ENCODE measurements around the gene TRPV2.

Gene TRPV2

GRCh38 chr17:16484445-16485175 is 69.2 kb downstream of the TRPV2 start:
- no peak overlapping the region for H3K4me3 Mint-ChIP-seq
- no peaks in the 10 kb centered on the region for H3K9me3 Mint-ChIP-seq
- no peaks in the 10 kb centered on the region for H3K36me3 Mint-ChIP-seq
- ATAC-seq (no peak), DNase-seq (ENCODE audit: low spot score in 2 of 2) (no peak)
- H3K4me1 Mint-ChIP-seq, result peaks cover 11% of the 10 kb centered on the region
- no peak overlapping the region for H3K27ac Mint-ChIP-seq

Measured in stimulated activated effector memory CD8-positive, alpha-beta T cell treated with anti-CD3 and anti-CD28 coated beads, Interleukin-12 subunit alpha, Interleukin-12 subunit beta, amount 100 ng/mL, for 72 hours (primary cell).